Neural crest cell (in vitro differentiated cells): ENCODE measurements around the gene GMDS. TPM values are rescaled to one million over a fixed set of nuclear protein-coding genes. Genes with fewer than 3 reads are reported as not detected.

Experiments used
- DNase-seq: peaks from one replicate; pipeline ENCODE4 v3.0.0; 2021; ENCODE audit warnings: low read depth, mixed read lengths, low spot score
- H3K27ac Mint-ChIP-seq: one replicate; pipeline ENCODE4 v1.8.0; 2021; ENCODE audit warnings: mild to moderate bottlenecking, mixed read lengths; ENCODE audit not compliant: unreplicated experiment
- H3K27me3 Mint-ChIP-seq: 2 replicates; pipeline ENCODE4 v1.8.0; 2021; ENCODE audit warnings: low read depth, mild to moderate bottlenecking, mixed read lengths
- H3K36me3 Mint-ChIP-seq: 2 replicates; pipeline ENCODE4 v1.8.0; 2021; ENCODE audit warnings: low read depth, mild to moderate bottlenecking, mixed read lengths
- H3K4me1 Mint-ChIP-seq: 2 replicates; pipeline ENCODE4 v1.8.0; 2021; ENCODE audit warnings: mixed read lengths
- H3K4me3 Mint-ChIP-seq: one replicate; pipeline ENCODE4 v1.8.0; 2021; ENCODE audit warnings: mild to moderate bottlenecking, mixed read lengths
- H3K9me3 Mint-ChIP-seq: 2 replicates; pipeline ENCODE4 v1.8.0; 2021; ENCODE audit warnings: mixed read lengths
- total RNA-seq: library from RNA; stranded (reverse); gene quantifications from 2 replicates; pipeline ENCODE4 v1.2.1, GENCODE V29; 2021
- TF ChIP-seq, protein P1 (sequence below): fragments of 200-600 bp; sonication (generic); conservative IDR thresholded peaks from 2 replicates; pipeline ENCODE4 v1.5.0; 2021; ENCODE audit warnings: antibody characterized with exemption, mild to moderate bottlenecking

The GMDS gene
- total RNA-seq, 1 donor from 2014 or later, result 16.1 TPM

DNA sequence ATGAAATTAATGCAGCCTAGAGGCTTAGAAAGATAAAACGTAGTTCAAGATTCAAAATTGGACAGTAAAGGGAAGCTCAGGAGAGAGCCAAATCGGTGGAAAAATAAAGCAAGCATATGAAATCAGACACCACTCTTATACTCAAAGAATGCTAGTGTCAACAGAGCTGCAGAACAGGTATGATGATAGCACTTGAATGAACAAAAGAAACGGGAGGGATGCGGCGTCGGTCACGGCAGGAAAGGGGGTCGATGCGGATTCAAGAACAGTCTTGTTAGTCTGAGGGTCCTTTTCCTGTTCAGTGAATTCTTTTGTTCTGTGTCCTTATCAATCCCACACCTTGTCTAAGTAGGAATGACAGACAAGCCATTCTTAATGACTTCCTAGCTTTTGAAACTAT is 521.3 kb downstream of the GMDS start:
- Mint-ChIP-seq H3K27ac (no peak overlapping the region), H3K36me3 (no peaks in the 10 kb centered on the region), H3K9me3 (no peaks in the 10 kb centered on the region), H3K27me3 (no peaks in the 10 kb centered on the region), H3K4me3 (no peak overlapping the region), H3K4me1 (peaks cover 41% of the 10 kb centered on the region)
- no peak for DNase-seq
- TF ChIP-seq, protein P1, sequence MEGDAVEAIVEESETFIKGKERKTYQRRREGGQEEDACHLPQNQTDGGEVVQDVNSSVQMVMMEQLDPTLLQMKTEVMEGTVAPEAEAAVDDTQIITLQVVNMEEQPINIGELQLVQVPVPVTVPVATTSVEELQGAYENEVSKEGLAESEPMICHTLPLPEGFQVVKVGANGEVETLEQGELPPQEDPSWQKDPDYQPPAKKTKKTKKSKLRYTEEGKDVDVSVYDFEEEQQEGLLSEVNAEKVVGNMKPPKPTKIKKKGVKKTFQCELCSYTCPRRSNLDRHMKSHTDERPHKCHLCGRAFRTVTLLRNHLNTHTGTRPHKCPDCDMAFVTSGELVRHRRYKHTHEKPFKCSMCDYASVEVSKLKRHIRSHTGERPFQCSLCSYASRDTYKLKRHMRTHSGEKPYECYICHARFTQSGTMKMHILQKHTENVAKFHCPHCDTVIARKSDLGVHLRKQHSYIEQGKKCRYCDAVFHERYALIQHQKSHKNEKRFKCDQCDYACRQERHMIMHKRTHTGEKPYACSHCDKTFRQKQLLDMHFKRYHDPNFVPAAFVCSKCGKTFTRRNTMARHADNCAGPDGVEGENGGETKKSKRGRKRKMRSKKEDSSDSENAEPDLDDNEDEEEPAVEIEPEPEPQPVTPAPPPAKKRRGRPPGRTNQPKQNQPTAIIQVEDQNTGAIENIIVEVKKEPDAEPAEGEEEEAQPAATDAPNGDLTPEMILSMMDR, result no peak

DNA sequence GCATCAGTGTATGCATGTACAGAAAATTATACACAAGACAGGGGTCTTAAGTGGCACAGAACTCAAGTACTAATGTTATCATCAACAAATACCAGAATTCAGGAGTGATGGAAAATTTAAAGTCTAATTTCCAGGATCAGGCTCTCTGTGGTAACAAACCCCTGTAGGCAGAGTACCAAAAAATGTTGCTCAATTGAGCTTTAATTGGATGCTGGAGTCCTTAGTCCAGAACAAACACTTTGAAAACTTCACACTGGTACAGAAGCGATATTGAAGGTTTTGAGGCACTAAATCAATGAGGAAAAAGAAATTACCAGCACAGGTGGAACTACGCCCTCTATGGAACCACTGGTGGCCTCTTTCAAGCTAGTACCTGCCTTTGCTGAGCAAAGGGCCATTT is 522.6 kb downstream of the GMDS start:
- Mint-ChIP-seq H3K27me3 (no peaks in the 10 kb centered on the region), H3K36me3 (no peaks in the 10 kb centered on the region), H3K9me3 (no peaks in the 10 kb centered on the region), H3K4me1 (peaks cover 45% of the 10 kb centered on the region), H3K27ac (no peak overlapping the region), H3K4me3 (no peak overlapping the region)
- no peak for DNase-seq
- TF ChIP-seq, protein P1, result no peak

DNA sequence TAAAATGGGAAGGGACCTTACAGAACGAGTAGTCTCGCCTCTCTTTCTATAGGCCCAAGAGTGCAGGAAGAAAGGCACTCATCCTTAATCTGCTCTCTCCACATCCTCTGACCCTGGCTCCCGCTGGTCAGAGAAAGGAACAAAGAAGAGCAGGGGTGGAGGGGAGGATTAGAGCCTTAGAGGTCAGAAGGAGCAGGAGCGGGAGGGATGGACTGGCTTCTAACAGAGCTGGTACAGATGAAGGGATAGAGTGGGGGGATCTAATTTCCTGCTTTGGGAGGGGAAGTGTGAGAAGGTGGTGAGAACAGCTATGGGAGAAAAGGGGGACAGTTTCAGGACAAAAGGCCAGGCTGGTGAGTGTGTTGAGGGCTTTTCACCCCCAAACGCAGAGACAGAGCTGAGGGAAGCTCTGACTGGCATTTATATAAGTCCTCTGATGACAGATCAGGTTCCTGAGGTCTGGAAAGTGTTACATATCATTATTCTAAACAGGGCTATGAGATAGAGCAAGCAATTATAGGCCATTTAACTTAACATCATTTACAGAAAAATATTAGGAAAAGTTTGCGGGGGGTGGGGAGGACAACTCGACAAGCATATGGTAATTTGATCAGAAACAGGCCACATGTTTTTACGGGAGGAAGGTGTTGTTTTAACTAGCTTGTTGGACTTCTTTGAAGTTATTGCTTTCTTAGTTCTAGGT is 524.6 kb downstream of the GMDS start:
- H3K27me3 Mint-ChIP-seq, result no peaks in the 10 kb centered on the region
- peak overlapping the region; percentile 79 for H3K27ac Mint-ChIP-seq
- H3K4me1 Mint-ChIP-seq, result peaks cover 42% of the 10 kb centered on the region
- TF ChIP-seq, protein P1, result no peak
- DNase-seq, result peak; percentile 37
- peak overlapping the region; percentile 16 for H3K4me3 Mint-ChIP-seq
- no peaks in the 10 kb centered on the region for H3K36me3 Mint-ChIP-seq
- no peaks in the 10 kb centered on the region for H3K9me3 Mint-ChIP-seq

DNA sequence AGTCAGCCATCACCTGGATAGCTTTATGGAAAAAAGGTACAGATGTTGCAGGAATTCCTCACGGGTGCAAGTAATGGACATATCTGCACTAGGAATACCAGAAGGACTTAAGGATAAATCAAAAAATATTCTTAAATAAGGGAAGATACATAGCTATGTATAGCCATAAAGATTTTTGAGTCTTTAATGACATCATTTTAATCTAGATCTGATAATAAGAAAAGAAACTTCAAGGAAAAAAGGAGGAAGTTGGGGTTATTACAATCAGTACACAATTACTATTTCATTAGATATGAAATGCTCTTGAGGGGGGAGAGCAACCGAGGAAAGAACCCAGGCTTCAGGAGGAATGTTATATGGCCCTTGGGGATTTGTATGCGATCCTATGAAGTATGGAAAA is 525.5 kb downstream of the GMDS start:
- Mint-ChIP-seq H3K27ac (no peak overlapping the region), H3K4me1 (peaks cover 40% of the 10 kb centered on the region), H3K4me3 (no peak overlapping the region), H3K27me3 (no peaks in the 10 kb centered on the region), H3K9me3 (no peaks in the 10 kb centered on the region), H3K36me3 (no peaks in the 10 kb centered on the region)
- TF ChIP-seq, protein P1, result no peak
- DNase-seq, result no peak

DNA sequence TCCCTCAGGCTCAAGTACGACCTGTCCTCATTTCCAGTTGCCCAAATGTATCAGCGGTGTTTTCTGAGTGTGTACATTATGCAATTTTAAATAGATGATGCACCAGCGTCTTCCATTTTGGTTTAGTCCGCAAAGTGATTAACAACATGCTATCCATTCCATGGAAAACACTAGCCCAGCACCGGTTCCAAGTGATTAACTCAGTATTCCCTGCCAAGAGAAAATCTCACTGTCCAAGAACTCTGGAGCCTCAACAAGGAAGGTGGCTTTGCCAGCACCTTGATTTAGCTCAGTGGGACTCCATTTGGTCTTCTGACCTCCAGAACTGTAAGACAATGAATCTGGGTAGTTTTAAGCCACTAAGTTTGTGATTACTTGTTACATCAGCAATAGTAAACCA is 528.5 kb downstream of the GMDS start:
- Mint-ChIP-seq H3K27me3 (no peaks in the 10 kb centered on the region), H3K27ac (no peak overlapping the region), H3K4me3 (no peak overlapping the region), H3K4me1 (peaks cover 38% of the 10 kb centered on the region), H3K9me3 (no peaks in the 10 kb centered on the region), H3K36me3 (no peaks in the 10 kb centered on the region)
- TF ChIP-seq, protein P1, result no peak
- DNase-seq, result no peak
